ENCODE data around the gene PI4KB. TPM values are rescaled to one million over a fixed set of nuclear protein-coding genes. Genes with fewer than 3 reads are reported as not detected.

Gene PI4KB
- total and polyA plus RNA-seq, 9 of the 15 experiments (the other 6 are each of a cell fraction or from before 2014, with no cell fraction given): 3.1 to 65.4 (median 45.1) TPM

- TF ChIP-seq, protein P1, sequence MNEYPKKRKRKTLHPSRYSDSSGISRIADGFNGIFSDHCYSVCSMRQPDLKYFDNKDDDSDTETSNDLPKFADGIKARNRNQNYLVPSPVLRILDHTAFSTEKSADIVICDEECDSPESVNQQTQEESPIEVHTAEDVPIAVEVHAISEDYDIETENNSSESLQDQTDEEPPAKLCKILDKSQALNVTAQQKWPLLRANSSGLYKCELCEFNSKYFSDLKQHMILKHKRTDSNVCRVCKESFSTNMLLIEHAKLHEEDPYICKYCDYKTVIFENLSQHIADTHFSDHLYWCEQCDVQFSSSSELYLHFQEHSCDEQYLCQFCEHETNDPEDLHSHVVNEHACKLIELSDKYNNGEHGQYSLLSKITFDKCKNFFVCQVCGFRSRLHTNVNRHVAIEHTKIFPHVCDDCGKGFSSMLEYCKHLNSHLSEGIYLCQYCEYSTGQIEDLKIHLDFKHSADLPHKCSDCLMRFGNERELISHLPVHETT (CRISPR knock-in tag; conservative IDR thresholded peaks at IDR 0.05 in 1 of 2, IDR thresholded peaks at IDR 0.05 in 1 of 2): peak in 1 of 2 experiments; percentile 64; a peak in 1 of 4 replicates
- TF ChIP-seq ARNT (IDR thresholded peaks at IDR 0.05) (no peak), KDM5B (IDR thresholded peaks at IDR 0.05; ENCODE audit: insufficient replicate concordance, low read depth, low read length) (no peak), GABPB2 (CRISPR knock-in tag; conservative IDR thresholded peaks at IDR 0.05) (0 out of 2 replicates have a peak, but pooled peaks have one; percentile 39), ZKSCAN8 (CRISPR knock-in tag; IDR thresholded peaks at IDR 0.05) (no peak), ATF1 (CRISPR knock-in tag; IDR thresholded peaks at IDR 0.05) (no peak), ATF1 (tag; IDR thresholded peaks at IDR 0.05) (peak; percentile 44), PYGO2 (tag; IDR thresholded peaks at IDR 0.05) (0 out of 2 replicates have a peak, but pooled peaks have one; percentile 14), TEAD4 (IDR thresholded peaks at IDR 0.05; ENCODE audit: low read length) (0 out of 2 replicates have a peak, but pooled peaks have one; percentile 9), TEAD4 (CRISPR knock-in tag; IDR thresholded peaks at IDR 0.05; ENCODE audit: borderline replicate concordance) (no peak), TEAD1 (CRISPR knock-in tag; IDR thresholded peaks at IDR 0.05) (0 out of 4 replicates have a peak, but pooled peaks of 1 of the 2 experiments have one; percentile 8), SREBF1 (IDR thresholded peaks at IDR 0.05; ENCODE audit: borderline replicate concordance, low read depth, low read length) (no peak), TRIM28 (IDR thresholded peaks at IDR 0.05) (no peak), CBX8 (IDR thresholded peaks at IDR 0.05; ENCODE audit: borderline replicate concordance, extremely low read depth, low read depth, low read length, poor library complexity, severe bottlenecking) (no peak), SETDB1 (IDR thresholded peaks at IDR 0.05; ENCODE audit: low read length) (no peak)
- TF ChIP-seq, protein P2, sequence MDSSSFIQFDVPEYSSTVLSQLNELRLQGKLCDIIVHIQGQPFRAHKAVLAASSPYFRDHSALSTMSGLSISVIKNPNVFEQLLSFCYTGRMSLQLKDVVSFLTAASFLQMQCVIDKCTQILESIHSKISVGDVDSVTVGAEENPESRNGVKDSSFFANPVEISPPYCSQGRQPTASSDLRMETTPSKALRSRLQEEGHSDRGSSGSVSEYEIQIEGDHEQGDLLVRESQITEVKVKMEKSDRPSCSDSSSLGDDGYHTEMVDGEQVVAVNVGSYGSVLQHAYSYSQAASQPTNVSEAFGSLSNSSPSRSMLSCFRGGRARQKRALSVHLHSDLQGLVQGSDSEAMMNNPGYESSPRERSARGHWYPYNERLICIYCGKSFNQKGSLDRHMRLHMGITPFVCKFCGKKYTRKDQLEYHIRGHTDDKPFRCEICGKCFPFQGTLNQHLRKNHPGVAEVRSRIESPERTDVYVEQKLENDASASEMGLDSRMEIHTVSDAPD (CRISPR knock-in tag; IDR thresholded peaks at IDR 0.05): no peak
Observed at GRCh38 chr1:151327903-151328674, 873 bp upstream of the PI4KB start (continued).
